Glomerular visceral epithelial cell (primary cell): ENCODE results near the gene PLXND1.

Experiments used
- DNase-seq: peaks from one replicate; pipeline ENCODE4 v3.0.0-alpha.2; 2016; ENCODE audit errors: extremely low spot score

The PLXND1 gene

DNA sequence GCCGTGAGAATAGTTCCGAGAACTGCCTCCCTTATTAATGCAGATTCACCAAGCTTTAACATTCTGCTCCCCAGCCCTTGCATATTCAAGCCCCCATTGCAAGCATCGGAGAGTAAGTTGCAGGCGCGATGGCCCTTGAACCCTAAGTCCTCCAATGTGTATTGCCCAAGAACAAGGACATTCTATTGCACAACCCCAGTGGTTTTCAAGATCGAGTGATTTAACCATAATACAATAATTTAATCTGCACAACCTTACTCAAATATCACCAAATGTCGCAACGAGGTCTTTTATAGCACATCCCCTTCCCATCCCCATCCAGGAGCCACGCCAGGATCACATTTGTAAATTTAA is 21.7 kb upstream of the PLXND1 start:
- DNase-seq, result no peak

DNA sequence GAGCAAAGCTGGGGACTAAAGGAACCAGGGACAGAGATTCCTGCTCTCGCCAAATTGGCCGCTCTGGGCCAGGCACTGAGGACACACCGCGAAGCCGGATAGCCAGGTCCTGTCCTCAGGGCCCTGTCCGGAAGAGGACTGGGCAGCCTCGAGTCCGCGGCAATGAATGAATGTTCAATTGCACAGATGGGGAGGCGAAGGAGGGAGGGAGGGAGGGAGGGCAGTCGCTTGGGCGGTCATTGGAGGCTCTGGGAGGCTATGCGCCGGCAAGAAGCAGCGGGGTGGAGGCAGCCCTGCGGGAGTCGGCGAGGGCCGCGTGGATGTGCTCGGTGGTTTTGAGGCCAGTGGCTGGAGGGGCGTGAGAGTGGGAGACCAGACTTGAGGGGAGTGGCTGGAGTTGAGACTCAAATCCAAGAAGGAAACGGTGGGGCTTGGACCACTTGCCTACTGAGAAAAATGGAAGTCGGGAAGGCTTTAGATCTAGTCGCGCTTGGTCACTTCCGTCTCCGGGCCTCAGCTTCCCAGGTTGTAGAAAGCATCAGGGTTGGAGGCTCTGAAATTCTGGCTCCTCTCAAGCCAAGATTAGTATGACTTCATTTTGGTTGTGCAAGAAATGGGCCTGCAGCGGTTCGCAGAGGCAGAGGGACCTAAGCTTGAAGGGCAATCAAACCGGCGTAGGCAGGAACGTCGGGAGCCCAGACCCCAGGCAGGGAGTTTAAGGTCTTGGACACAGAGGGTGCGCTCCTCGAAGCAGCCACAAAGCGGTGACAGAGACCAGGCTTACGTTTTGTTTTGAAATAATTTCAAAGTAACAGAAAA is 21.1 kb upstream of the PLXND1 start:
- peak; percentile 76 for DNase-seq

DNA sequence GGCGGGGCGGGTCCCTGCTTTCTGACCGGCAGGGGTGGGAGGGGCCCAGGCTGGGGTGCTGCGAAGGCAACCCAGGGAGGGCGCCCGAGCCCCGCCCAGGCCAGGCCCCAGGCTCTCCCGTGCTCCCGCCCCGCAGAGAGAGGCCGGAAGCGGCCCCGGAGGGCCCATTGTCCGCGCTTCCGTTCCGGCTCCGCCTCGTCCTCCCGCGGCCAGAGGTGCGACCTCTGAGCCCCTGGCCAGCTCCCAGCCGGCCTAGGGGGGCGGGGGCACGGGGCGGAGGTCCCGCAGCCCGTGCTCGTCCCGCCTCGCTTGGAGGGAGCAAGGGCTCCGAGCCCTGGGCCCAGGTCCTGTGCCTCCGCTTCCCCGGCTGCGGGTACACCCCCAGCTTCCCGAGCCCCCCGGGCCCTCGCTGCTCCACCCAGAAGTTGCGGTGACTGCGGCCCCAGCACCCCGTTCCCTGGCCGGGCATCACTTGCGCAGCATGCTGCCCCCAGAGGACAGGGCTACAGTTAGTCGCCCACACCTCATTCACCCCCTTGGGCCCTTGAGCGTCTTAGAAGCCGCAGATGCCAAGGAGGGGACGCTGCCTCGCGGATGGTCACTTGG is 20.4 kb upstream of the PLXND1 start:
- DNase-seq, result peak; percentile 91

DNA sequence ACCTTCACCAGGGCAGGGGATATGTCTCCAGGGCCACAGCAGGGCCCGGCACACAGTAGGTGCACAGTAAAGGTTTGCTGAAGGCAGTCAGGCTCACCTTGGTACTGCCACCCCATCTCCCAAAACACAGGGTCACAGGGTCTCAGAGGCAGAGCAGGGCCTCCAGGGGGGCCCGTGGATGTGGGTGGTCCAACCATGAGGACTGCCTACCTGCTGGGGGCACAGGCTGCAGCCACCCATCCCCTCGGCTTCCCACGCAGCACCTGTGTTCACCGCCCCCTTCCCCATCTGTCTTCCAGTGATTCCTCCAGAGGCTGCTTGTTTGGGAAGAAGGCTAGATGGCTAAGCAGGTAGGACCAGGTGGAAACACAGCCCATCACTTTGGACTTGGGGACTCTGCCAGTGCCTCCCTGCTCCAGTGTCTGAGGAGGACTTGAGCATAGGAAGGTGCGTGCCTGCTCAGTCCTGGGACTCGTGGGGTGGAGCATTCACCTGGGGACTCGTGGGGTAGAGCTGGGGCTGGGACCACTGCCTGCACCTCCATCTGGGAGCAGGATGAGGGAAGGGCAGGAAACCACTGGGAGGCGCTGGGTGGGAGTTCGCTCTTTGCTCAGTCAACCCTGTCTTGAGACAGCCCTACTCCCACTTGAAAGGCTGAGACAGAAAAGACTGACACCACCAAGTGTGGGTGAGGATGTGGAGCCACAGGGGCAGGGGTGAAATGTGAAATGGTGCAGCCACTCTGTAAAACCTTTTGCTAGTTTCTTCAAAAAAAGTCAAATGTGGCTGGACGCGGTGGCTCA is 18.8 kb upstream of the PLXND1 start:
- DNase-seq, result no peak

DNA sequence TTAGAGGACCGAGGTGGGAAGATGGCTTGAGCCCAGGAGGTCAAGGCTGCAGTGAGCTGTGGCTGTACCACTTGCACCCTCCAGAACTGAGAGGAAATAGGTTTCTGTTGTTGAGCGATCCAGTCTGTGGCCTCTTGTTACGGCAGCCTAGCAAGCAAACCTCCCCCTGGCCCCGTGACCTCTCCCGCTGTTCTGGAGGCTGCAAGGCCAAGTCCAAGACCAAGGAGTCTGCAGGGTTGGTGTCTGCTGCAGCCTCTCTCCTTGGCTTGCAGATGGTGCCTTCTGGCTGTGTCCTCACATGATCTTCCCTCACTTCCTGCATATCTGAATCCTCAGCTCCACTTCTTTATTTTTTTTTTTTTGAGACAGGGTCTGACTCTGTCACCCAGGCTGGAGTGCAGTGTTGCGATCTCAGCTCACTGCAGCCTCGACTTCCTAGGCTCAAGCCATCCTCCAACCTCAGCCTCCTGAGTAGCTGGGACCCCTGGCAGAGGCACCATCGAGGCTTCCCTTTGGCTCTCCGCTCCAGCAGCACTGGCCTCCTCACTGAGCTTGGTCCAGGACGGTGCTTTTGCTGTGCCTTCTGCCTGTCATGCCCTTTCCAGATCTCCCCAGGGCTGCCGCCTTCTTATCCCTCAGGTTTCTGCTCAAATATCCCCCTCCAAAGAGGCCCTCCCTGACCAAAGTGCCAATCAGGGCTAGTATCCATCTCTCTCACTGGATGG is 18.0 kb upstream of the PLXND1 start:
- DNase-seq, result no peak

DNA sequence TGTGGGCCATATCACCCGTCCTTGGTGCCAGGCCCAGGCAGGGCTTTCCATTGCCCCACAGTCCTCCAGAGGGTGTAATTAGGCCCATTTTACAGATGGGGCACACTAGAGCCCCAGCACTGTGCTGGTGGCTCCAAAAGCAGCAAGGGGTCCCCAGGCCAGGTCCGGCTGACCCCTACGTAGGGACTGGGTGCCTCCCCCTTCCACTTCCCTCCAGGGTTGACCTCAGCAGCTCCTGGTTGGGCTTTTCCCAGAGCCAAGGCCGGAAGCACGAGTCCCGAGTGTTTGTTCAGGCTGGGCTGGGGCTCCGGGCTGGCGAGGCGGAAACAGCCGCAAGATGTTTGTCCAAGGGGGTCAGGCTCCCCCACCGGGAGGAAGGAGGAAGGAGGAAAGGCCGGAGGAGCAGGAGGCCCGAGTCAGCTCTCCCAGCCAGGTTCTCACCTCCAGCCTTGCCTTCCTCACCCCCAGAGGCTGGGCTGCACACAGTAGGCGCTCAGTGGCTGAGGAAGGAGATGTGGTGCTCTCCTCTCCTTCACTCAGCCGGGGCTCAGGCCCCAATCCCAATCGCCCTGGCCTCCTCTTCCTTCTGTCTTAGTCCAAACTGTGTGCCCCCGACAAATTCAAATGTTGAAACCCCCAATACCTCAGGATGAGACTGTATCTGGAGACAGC is 17.1 kb upstream of the PLXND1 start:
- no peak for DNase-seq

DNA sequence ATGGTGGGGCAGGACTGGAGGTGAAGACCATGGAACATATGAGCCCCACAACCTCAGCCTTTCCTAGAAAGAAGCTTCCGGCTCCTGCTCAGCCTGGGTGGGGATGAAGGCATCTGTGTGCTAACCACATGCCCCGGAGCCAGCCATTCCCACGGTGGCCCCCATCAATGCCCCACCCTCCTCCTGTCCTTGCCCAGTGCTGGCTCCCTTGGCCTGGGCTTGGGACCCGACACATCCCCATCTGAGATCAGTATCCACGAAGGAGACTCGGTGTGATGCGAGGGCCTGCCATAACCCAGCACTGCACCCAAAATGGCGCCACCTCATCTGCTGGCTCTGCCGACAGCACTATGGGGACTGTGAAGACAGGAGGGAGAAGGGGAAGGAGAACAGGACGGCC is 16.5 kb upstream of the PLXND1 start:
- no peak for DNase-seq

DNA sequence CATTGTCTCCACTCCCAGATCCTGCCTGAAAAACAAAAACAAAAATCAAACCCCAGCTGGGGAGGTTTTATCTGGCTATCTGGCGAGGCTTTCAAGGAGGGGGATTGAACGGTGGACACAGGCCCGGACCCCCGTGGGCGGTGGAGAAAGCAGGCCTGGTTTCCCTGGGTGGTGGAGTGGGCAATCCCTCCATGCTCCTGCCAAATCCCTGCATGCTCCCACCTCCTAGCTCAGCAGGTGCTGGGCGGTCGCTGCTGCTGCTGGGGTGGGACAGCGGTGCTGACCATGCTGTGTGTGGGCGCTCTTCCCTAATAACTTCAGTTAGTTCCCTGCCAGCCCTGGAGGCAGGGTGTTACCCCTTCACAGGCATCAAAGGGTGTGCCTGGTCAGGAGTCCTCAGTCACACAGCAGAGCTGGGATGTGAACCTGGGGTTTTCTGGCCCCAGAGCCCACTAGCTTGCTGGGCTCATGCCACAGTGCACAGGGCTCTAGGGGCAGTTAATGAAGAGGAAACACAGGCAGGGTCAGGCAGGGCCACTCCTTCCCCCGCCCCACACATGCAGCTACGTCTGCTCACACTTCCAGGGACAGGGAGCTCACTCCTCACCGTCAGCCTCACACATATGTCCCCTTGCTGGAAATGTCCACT is 15.9 kb upstream of the PLXND1 start:
- DNase-seq, result no peak

DNA sequence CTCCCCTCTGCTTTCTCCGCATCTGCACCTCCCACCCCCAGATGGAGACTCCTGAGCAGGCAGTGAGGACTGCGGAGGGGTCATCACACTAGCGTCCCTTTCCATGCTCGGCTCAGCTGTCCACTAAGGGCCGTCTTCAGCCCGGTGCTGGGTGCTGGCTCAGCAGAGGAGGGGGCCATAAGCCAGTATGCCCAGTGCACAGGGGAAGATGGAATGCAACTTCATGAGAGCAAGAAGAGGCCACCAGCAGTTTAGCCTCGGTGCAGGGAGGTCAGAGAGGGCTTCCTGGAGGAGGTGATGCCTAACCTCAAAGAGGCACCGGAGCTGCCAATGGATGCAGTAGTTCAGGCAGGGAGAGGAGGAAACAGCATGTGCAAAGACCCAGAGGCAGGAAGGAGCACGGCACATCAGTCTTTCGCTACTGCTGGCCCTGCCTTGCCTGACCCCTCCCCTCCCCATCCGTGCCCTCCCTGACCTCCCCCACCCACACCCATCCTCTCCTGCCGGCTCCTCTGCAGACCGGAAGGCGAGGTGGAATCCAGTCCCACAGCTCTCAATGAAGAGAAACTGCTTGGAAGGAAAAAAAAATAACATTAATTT is 15.2 kb upstream of the PLXND1 start:
- DNase-seq, result no peak

DNA sequence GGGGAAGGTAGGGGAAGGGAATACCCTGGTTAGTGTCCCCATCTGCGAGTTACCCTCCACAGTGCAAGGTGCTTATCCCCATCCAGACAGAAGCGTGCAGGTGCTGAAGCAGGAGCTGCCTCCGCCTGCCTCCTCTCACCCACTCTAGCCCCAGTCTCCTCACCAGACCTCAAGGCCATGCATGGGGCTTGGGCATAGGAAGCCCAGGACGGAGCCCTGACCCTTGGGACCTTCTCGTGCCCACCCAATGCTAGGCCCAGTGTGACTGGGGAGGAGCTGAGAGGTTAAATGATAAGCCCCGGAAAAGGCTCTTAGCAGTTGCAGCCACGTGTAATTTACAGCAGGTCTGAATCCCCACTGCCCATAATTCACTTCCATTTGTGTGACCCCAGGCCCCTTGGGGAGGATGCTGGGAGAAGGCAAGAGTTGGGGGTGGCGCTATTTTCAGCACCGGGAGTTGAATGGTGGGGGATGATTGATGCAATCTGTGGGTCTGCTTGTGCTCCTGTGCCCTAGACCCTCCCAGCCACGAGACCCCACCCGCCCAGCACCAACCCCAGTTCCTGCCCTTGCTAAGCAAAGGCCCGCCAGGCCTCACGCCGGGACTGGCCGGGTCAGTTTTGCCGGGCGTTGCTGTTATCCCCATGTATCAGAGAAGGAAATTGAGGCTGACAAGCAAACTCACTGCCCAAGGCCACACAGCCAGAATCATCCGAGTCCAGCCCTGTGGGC is 14.5 kb upstream of the PLXND1 start:
- no peak for DNase-seq

DNA sequence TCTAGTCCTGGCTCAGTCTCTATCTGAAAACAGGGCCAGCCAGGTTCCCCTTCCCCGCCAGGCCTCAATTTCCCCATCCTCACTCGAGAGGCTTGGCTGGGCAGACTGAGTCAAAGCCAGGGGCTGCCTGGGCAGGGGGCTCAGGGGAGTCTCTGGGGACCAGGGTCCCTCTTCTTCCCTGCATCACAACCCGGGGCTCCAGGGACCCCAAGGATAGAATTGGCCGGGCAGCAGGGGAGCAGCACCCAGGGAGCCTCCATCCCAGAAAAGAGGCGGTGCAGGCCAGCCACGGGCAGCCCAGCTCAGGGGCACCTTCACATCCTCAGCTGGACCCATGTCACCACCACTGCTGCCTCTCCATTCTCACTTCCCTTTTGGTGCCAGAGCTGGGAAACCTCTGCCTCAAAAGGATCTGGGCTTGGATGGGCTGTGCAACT is 13.3 kb upstream of the PLXND1 start:
- no peak for DNase-seq

DNA sequence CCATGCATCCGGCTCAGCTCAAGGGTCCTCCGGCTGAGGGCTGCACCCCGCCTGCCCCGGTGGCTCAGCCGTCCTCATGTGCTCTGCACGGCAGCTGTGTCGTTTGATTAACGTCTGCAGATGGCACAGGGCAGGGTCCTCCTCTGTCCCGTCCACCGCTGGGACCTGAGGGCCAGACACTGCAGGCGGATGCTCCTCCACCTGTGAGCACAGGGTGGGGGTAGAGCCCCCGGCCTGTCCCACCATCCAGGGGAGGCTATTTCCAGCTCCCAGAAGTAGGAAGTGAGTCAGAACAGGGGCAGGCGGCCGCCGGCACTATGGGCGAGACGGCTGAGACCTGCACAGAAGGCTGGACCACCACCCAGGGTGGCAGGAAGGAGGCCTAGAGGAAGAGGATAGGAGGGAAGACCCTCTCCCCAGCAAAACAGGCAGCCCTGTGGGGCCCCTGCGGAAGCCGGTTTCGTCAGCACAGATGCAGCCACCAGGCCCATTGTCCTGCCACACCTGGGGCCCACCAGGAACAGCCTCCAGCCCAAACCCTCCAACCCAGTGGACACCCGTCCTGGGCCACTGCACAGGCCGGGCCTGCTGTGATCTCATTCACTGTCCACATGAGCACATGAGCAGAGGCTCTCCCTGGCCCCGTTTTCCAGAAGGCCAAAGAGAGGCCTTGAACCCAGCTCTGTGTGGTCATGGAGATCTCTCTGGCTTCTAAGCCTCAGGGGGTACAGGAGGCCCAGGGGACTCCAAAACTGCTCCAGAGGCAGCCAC is 12.6 kb upstream of the PLXND1 start:
- DNase-seq, result no peak

DNA sequence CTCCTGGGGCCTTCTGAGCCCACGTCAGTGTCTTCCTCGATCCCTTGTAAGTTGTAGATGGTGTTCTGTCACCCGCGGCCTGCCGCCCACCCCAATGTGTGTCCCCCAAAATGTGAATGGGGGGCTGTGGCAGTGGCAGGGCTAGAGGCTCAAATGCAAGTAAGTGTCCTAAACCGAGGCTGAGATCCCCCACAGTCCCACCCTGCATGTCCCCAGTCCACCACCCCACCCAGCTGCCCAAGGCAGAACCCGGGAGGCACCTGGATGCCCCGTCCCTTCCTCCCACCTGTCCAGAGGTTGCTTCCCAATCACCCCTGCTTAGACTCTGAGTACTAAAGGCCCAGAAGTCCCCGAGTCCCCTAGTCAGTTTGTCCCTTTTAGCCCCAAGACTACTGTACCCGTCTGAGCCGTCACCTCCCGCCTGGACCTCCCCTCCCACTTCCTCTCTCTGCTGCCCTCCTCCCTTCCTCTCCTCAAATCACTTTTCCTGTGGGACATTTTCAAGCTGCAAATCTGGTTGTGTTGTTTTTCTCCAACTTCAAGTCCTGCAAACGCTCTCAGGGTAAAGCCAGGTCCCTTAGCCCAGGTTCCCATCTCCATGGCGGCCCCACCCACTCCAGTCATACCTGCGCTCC is 11.8 kb upstream of the PLXND1 start:
- no peak for DNase-seq

DNA sequence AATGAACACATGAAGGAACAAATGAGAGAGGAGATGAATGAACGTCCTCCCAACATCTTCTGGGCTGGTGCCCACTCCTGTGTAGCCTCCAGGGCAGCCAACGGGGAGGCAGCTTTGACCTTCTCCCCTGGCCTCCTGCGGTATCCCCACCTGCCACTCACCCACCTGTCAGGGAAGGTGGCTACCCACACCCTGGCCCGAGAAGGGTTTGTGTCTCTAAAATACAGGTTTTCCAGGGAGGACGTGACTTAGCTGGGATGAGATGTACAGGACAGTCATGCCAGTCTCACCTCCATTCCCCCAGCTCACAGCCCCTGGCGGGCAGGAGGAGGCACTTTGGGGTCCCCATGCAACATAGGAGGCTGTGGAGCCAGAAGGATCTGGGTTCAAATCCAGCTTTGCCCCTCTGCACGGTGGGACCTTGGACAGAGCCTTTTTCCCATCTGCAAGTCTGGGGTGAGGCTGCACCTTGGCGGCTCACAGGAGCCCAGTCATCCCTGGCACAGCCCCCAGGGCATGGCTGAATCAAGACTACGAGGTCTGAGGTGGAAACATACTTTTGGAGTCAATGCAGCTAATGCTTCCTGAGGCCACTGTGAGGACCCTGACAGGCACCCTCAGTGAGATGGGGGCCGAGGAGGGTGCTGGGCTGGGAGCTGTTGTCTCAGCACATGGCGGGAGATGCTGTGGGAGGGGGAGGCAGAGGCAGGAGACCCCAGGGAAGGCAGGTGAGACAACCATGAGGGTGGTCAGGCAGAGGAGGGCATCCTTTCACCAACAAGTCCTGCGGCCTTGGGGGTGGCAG is 11.1 kb upstream of the PLXND1 start:
- no peak for DNase-seq

DNA sequence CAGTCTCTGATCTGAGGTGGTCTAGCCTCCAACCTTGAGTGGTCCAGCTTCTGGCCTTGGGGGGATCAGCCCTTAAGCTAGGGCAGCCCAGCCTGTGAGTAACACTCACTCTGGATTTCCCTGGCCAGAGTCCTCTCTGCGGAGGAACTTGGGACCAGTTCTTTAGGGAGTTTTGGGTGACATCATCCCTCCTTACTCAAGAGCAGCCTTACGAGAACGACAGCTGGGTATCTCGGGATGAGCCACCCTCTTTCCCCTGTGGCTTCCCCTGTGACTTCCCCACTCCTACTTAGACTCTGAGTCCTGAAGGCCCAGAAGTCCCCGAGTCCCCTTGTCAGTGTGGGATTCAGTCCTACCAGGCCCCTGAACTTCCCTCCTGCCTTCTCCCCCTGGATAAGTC is 10.2 kb upstream of the PLXND1 start:
- DNase-seq, result peak; percentile 26

DNA sequence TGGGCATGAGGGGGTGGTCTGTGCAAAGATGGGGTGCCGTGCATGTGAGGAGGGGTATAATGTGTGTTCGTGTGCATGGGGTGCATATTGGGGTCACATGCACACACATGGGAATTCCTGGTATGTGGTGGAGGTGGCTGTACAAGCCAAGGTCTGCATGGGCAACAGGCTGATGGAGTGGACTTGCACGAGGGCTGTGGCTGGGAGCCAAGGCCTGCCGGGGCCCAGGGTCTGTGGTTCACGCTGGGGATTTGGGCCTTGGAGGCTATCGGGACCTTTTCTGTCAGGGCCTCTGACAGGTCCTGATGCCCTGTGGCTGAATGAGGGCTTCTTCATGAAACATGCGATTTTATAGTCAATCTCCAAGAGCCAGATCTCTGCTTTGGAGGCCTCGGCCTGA is 9.8 kb upstream of the PLXND1 start:
- no peak for DNase-seq

DNA sequence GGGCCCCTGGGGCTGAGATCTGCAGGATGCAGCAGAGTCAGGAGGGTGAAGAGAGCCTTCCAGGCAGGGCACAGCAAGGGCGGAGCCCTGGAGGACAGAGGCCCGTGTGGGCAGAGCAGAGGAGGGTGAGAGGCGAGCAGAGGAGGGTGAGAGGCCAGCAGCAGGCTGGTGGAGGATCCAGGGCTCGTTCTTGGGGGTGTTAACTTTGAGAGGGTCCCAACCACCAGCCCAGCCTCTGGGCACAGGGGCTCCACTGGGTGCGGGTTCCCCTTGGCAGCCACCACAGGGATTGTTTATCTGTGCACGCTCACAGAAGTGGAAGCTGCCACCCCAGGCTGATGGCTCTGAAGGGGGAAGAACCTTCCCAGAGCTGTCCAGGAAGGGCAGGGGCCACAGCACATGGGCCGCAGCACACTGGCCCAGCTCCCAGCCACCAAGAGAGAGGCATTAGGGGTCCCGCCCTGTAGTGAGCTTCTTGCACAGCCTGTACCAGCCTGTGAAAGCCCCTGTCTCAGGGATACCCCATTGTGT is 9.3 kb upstream of the PLXND1 start:
- no peak for DNase-seq

DNA sequence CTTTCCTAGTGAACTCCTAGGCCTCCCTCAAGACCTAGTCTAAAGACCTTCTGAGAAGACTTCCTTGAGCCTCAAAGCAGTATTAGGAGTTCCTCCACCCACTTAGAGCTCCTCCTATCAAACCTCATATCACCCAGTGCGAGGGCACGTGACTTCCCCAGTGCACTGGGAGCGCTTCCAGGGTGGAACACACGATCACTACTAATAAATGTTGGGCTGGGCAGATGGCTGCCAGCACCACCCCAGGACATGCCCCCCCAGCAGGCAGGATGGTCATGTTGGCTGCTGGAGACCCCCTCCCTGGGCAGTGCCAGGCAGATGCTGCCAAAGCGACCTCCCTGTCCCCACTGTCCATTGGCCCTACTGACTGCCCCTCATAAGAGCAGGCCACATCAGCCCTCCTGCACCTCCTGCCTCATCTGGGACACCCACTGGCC is 8.5 kb upstream of the PLXND1 start:
- DNase-seq, result no peak
